ENCODE measurements around the gene KRT17.
"Not testable (repeated sequence)": the region's sequence is repeated elsewhere in the genome, so short reads cannot be mapped to it uniquely, and the experiment has no call there.

KRT17 gene

DNA sequence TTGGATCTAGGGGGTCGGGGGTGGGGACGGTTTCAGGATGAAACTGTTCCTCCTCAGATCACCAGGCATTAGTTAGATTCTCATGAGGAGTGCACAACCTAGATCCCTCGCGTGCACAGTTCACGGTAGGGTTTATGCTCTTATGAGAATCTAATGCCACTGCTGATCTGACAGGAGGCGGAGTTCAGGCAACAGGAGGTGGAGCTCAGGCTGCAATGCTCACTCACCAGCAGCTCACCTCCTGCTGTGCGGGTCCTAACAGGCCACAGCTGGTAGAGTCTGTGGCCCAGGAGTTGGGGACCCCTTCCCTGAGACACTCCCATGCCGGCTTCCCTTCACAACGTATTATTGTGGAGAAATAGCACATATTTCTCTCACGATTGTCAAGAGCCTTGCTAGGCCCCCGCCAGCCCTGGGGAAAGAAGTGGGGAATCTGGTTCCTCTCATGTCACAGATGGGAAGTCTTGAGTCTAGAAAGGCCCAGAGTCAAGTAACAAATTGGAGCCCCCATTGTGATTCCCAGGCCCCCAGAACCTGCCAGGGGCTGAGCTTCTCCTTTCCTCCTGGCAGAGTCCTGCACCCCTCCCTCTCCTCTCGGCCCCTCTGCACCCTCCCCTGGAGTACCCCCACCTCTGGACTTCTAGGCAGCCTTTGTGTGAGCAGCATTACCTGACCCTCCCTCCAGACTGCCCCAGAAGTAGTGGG is 31.6 kb downstream of the KRT17 start:
- DNase-seq (ENCODE audit: low read depth) = no peak

DNA sequence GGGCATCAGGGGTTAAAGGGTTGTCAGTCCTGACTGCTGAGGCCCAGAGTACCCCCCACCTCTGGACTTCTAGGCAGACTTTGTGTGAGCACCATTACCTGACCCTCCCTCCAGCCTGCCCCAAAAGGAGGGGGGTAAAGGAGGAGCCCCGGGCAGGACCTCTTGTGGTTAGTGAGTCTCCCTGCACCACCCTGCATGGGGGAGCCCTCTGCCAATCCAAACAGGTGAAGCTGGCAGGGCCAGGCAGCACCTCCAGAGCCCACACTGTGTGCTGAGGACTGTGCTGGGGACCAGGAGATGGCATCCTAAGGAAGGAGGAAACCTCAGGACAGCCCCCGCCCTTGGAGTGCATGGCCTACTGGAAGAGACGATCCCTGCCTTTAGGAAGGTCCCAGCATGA is 35.1 kb downstream of the KRT17 start:
- DNase-seq (ENCODE audit: low read depth) = no peak

DNA sequence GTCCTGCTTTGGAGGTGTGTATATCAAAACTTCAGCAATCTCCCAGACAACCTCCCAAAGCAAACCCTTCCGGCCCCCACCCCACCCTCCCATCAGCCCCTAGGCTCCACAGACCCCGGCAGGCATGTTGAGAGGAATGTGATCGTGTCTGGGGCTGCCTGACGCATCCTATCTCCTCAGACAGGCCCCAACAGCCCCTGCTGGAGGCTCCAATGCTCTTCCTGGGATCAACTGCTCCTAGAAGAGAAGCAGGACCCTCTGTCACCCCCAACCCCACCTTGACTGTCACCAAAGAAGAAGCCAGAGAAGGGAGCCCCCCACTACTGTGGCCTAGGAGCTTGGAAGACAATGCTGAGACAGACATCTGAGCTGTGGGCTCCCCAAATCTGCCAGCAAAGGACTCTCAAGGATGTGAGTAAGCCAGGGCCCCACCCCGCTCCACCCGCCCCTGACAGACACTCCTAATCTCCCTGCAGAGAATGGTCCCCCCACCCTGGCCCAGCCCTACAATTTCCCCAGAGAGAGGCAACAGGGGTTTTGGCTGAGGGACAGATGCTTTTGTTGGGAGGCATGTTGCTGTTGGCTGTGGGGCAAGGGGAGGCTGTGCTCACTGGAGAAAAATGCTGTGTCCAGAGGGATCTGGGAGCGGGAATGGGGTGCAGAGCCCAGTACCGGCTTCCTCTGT is 36.1 kb downstream of the KRT17 start:
- no peak for DNase-seq (ENCODE audit: low read depth)

DNA sequence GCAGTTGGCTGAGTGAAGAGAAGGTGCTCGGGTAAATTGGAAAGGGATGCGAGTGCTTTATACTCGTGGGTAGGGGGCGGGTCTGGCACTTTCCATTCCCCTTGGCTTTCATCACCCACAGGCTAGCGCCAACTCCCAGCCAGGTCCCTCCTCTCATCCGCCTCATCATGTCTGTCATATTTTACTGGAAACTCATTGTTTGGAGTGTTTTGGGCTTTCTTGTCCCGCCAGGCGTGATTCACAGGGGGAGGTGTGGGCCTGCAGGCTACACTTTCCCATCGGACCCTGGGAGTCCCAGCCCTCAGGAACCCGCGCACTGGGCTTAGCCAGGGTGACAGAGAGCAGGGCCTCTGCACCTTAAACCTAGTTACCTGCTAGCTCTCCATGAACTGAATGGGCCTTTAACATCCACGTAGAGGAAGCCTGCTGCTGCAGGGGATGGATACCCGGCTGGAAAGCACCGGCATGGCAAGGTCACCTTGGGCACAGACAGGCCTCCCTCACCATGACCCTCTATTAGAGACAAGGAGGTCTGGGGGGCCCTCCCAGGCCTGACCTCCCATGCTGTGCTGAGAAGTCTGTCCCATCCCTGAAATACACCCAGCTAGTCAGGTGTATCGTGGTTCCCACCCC is 37.4 kb downstream of the KRT17 start, which contains the start of gene KRT14:
Gene KRT14 (minus strand): TSS at position 33 of the 633 bp plus-strand sequence. CDS start 61 bp downstream, outside the sequence.
- no peak for DNase-seq (ENCODE audit: low read depth)

DNA sequence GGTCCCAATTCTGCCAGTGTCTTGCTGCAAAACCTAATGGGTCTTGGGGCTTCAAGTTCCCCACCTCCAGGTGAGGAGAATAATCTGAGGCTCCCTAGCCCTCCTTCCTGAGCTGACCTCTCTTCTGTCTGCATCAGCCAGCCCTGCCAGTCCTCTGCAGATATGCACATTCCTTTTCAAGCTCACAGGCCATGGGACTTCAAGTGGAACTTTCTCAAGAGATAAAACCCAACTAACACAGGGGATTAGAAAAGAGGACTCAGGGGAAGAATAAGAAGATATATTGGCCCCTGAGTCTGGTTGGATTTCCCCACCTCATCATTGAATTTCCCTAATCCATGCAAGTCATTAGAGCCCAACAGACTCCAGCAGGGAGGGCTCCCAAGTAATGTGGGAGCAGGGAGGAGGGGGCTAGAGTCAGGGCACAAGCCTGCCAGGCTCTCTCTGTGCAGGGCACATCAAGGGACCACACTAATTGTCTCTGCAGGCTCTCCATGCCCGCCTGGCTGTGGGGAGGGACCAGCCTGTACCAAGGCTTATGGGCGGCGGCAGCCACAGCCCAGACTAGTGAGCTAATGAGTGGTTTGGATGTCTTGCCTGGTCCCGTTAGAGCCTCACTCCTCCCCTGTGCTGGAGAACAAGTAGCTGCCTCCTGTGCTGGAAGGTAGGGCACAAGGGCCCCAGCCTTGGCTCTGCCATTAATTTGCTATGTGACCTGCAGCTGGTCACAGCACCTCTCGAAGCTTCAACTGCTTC is 38.9 kb downstream of the KRT17 start:
- no peak for DNase-seq (ENCODE audit: low read depth)

DNA sequence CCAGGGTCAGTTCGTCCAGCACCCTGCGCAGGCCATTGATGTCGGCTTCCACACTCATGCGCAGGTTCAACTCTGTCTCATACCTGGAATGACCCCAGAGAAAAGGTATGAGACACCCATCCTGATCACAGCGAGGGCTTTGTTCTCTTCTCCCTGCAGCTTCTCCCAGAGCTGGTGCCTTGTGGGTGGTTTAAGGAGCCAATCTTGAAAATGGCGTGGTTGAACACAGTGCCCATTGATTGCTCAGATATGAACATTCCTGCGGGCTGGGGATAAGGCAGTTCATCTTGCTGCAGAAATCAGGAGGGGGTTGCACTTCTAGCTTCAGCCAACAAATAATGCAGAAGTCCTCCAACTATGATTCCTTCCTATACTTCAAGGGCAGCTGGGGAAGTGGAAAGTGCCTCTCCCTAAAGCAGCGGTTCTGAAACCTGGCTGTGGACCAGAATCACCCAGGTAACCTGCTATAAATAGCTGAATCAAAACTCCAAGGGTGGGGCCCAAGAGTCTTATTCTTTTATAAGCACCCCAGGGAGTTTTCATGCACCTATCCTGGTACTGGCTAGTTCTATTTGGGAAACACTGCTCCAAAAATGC is 39.9 kb downstream of the KRT17 start:
- DNase-seq (ENCODE audit: low read depth) = not testable (repeated sequence)

DNA sequence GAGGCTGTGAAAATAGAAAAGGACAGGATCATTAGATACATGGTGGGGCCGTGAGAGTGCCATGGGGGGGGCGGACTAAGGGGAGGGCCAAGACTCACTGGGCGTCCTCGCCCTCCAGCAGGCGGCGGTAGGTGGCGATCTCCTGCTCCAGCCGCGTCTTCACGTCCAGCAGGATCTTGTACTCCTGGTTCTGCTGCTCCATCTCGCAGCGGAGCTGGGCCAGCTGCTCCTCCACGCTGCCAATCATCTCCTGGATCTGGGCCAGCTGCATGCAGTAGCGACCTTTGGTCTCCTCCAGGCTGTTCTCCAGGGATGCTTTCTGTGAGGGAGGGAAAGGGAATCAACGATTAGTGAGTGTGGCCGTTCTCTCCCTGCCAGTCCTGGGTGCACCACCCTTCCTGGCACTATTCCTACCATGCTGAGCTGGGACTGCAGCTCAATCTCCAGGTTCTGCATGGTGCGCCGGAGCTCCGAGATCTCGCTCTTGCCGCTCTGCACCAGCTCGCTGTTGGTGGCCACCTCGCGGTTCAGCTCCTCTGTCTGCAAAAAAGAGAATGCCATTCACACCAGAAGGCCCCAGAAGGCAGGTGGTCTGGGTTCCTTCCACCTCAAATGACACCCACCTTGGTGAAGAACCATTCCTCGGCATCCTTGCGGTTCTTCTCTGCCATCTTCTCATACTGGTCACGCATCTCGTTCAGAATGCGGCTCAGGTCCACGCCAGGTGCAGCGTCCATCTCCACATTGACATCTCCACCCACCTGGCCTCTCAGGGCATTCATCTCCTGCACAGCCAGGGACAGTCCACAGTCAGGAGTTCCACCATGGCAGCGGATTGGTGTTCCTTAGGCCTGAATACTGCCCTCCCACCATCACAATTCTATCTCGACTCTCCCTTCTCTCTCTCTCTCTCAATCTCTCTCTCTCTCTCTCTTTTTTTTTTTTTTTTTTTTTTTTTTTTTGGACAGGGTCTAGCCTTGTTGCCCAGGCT is 40.9 kb downstream of the KRT17 start:
- no peak for DNase-seq (ENCODE audit: low read depth)

DNA sequence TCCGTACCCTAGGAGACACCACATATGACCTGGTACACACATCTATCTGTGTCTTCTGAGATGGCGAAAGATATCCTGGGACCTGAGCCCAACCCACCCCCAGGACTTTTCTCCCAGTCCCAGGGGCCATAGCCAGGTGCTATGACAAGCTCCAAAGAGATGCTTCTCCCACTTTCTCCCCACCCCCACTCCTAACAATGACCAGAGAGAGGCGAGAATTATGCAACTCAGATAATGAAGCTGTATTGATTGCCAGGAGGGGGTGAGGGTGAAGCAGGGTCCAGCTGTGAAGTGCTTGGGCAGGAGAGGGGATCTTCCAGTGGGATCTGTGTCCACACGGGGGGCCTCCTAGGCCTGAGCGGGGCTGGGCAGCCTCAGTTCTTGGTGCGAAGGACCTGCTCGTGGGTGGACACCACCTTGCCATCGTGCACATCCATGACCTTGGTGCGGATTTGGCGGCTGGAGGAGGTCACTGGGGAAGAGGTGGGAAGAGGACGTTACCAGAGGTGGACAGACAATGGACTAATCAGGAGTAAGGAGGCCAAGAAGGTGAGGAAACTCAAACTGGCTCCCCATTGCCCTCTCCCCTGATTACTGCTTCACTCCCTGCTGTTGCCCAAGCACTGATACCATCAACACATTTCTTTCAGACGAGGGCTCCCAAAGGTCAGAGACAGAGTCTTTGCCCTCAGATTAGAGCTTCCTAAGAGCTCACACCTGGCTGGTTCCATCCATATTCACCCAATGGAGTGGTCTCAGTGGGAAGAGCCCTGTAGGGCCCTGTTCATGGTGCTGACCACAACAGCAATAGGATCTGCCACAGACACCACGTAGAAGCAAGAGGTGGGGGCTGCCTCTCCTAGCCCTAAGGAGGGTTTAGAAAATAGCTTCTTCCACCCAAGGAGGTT is 42.1 kb downstream of the KRT17 start:
- DNase-seq (ENCODE audit: low read depth) = not testable (repeated sequence)

DNA sequence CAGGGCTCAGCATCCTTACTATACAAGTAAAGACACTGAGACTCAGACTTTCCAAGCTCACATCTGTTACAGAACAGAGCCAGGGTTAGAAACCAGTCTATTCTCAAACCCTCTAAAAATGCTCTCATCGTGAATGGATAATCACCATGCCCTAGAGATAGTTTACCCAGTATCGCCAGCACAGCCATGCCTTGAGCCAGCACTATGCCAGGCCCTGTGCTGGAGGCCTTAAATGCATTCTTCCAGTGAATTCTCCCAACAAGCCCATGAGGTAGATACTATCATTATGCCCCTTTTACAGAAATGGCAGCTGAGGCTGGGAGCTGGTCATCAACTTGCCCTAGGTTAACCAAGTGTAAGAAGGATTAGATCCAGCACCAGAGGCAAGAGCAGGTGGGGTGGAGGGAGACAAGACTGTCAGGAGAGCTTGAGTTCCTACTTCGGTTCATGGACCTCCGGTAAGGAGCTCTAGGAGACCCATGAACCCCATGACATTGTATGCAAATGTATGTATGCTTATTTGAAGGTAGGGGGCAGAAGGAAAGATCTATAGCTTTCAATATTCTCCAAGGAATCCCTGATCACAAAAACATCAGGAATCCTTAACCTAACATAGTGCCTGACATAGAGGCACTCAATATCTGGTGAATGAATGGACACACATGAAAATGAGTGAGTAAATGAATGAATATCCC is 42.9 kb downstream of the KRT17 start:
- DNase-seq (ENCODE audit: low read depth) = no peak

DNA sequence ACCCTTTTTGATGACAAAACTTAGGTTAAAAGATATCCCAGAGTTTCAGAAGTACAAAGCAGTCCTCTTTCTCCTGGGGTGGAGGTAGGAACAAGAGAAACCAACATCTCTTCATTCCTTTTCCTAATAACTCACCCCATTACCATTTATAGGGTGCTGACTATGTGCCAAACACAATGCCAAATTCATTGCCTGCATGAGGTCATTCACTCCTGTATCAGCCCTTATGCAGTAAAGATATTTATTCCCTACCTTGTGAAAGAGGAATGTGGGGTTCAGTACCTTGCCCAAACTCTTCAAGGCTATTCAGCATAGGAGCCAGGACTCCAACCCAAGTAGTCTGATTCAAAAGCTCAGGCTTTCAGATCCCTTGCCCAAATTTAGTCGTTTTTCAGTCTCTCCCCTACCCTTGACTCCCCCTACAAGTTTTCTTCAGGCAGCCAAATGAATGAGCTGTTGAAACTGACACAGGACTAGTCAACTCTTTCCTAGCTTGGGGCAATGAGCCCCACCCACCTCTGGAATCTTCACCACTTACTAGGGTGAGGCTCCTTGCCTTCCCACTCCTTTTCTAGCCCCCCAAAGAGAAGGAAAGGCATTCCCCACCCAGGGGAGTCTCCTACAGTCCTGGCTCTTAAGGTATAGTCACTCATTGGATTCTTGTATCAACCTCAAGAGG is 43.5 kb downstream of the KRT17 start:
- DNase-seq (ENCODE audit: low read depth) = no peak

DNA sequence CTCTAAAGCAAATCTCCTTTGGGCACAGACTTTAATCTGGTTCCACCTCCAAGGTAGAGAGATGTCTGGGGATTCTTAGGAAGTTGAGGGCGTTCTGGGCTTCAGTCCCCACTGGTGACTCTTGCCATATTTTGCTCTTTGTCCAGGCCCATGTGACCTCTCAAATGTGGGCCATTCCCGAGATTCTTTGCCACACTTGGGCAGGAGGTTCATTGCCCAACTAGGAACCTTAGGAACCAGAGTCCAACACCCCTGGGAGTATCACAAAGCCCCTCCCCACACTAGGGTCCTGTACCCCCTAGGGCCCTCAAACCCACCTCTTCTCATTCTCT is 44.2 kb downstream of the KRT17 start:
- no peak for DNase-seq (ENCODE audit: low read depth)

DNA sequence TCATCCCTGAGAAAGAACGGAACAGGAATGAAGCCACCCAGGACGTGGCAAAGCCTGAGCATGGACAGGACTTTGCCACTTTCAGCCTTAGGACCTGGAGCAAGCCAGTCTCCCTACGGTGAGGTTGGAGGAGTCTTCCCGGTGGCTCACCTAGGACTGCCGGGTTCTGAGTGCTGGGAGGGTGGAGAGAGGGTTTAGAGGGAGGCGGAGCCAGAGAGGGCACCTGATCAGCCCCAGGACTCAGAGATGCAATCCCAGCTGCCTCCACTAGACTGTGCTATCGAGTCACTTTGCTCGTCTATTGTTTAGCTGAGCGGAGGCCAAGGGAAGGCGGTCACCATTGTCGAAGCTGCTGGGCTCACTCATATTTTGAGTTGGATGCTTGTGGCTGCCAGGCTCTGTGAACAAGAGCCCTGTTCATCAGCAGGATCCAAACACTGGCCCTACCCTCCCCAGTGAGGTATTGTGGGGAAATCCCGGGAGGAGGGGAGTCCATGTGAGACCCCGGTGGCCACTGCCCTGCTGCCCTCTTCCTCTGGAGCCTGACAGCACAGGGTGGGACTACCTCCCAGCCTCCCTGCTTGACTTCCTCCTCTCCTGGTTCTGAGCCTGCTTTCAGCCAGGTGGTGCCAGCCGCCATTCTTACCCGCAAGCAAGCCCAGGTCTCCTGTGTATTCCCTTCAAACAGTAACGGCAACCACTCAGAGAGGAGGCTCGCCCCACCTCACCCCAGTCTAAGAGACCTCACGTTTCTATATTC is 44.7 kb downstream of the KRT17 start:
- no peak for DNase-seq (ENCODE audit: low read depth)

DNA sequence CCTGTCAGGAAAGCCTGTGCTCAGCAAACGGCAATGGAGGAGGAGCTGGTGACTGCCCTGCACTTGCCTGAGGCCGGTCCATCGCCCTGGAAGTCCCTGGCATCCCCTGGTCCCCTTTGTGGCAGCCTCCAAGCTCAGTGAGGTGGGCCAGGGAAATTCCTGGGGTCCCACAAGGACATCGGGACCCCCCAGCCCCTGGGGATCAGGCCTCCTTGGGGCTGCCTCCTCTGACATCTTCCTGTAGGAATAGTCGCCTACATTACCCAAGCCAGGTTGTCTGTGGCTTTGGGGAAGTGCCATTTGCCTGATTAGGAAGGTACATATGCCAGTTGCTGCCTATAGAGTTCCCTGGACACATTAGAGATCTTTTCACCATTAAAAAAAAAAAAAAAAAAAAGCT is 45.4 kb downstream of the KRT17 start:
- no peak for DNase-seq (ENCODE audit: low read depth)

DNA sequence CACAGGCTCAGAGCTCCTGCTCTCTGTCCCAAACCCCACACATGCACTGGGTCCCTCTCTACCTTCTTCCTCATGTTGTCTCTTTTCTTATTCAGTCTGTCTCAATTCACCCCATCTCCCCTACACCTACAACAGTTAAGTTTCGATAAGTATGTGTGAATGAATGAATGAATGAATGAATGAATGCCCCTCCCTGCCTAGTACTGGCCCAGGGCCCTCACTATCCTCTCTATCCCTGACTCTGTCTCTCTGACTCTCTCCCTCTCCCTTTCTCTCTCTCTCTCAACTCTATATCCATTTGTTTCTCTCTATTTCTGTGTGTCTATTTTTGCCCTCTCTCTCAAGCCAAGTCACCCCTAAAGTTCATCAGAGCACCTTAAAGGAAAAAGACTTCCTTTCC is 45.8 kb downstream of the KRT17 start:
- no peak for DNase-seq (ENCODE audit: low read depth)

DNA sequence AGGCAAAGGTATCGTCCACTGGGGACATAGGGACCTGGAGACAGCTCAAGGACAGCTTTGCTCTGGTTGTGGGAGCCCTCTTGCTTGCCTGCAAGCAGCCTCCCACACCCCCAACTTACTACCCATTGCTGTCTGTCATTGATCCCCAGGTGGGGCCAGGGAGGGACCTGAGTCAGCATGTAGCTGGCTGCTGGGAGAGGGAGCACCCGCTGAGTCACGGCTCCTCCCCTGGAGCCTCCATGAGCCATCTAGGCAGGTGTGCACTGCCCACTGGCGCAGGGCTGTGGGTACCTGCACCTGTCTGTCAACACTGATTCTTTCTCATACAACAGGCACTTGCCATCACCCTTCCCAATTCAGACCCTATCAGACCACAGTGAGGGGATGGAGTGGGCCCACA is 47.6 kb downstream of the KRT17 start:
- DNase-seq (ENCODE audit: low read depth) = not testable (repeated sequence)

DNA sequence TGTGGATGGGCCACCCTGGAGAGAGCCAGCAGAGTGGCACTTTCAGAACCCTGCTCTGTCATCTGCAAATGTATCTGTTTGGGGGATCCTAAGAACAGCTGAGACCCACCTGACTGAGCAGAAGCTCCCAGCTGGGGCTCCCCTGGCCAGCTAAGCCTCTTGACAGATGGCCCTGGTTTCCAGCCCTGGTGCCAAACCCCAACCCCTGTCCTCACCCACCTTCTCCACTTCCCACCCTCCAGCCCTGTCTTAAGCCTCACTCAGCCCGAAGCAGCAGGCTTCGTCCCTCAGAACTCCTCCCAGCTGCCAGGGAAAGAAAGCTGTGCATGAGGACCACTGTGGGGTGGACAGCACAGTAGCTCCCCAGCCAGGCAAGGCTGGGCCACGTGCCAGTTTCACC is 49.0 kb downstream of the KRT17 start:
- DNase-seq (ENCODE audit: low read depth) = no peak

DNA sequence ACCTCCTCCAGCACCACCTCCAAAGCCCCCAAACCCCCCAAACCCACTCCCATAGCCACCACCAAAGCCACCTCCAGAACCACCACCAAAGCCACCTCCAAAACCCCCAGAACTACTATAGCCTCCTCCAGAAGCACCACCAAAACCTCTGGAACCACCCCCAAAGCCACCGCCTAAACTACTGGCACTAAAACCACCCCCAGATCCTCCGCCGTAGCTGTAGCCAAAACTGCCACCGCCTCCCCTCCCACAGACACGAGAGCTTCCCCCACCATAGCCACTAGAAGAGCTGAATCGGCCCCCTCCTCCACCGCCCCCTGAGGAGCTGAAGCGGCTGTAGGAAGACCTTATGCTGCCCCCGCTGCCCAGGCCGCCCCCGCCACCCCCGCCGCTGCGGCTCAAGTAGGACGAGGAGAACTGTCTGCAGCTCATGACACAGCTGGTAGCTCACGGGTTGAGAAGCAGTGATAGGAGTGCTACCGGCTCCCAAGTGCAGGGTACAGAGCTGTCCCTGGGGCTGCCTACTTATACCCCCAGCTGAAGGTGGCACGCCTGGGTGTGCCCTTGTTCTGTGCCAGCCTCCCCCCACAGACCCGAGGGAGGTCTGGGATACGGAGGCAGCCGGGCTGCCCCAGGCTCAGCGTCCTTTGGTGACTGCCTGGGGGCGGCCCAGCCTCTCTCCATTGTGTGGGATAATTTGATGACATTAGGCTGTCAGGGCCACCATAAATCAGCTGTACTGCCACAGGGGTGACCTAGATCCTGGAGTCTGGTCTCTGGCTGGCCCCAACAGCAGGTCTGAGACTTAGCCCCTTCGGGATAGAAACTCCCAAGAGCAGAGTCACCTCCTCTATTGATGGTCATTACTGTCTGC is 52.6 kb downstream of the KRT17 start, which contains the start of gene KRT9:
Gene KRT9 (minus strand): TSS at position 499 of the 874 bp plus-strand sequence. CDS start 67 bp downstream, at position 432.
- DNase-seq (ENCODE audit: low read depth) = no peak
